ENCODE measurements around the gene TECPR1.

The TECPR1 gene

DNA sequence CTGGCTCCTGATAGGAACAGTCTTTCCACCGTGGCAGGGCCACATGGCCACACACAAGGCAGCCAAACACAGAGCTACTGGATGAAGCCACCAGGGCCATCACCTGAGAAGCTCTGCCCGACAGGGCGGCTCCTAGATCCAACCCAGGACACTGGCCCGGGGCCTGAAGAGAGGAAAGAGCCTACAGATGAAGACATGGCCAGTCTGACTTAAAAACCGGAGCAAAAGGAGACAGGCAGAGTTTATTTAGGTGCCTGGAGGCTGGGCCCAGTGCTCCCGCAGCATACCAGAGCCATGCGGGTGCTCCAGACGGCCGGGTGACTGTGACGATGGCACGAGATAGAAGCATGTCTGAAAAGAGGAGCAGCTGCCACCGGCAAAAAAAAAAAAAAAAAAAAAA, 3.9 kb downstream of the TECPR1 start:
- DNase-seq: no peak

DNA sequence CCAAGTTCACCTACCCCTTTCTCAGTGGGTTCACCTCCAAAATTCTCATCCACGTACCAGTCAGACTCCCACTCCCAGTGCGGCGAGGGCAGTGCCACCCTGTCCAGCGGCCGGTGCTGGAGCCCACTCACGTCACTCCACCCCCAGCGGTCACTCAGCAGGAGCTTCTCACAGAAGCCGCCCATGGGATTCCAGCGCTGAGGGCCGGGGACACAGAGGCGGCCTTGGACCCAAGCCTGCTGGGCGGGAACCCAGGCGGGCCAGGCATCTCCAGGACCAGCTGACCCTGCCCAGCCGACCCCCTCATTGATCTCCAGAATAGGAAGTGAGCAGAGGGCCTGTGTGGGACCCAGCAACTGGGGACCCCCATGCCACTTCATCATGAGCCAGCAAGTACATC, 7.2 kb downstream of the TECPR1 start:
- DNase-seq: no peak

DNA sequence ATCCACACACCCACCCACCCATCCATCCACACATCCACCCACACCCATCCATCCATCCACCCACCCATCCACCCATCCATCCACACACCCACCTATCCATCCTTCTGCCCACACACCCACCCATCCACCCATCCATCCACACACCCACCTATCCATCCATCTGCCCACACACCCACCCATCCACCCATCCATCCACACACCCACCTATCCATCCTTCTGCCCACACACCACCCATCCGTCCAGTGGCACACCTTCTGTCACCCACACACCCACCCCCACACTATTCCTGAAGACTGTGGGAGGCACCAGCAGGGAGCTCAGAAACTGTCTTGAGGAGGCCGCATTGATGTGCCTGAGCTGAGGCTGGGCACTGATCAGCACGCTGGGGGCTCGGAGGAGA, 9.1 kb downstream of the TECPR1 start:
- DNase-seq: no peak

DNA sequence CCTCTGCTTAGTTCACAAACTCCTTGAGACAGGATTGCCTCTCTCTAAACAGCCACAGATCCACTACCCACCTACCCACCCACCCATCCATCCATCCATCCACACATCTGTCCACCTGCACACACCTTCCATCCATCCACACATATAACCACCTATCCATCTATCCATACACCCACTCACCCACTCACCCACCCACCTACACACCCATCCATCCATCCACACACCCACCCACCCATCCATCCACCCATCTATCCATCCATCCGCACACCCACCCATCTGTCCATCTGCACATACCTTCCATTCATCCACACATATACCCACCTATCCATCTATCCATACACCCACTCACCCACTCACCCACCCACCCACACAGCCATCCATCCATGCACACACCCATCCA, 9.7 kb downstream of the TECPR1 start:
- no peak for DNase-seq

DNA sequence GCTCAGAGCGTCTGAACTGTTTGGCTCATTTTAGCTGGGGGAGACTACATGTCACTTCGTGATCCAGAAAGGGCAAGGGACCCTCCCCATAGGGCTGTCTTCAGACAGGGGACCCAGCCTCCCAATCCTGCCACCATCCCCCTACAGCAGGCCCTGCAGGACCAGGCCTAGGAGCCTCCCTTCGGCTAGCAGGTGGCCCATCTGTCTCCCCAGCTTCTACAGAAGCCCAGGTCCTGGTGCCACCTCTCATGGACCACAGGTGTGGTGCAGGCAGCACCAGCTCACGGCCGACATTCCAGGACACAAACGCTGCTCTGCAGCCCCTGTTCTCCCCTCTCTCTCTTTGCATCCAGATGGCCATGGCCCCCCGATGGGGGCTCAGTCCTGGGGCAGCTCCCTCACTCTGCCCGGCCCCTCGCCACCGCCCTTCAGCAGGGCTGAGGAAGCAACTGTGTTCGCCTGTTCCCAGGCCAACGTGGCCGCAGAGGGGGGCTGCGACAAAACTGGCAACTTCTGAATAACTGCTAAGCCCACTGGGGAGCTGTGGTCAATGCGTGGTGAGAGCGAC, 10.3 kb downstream of the TECPR1 start:
- DNase-seq: no peak

DNA sequence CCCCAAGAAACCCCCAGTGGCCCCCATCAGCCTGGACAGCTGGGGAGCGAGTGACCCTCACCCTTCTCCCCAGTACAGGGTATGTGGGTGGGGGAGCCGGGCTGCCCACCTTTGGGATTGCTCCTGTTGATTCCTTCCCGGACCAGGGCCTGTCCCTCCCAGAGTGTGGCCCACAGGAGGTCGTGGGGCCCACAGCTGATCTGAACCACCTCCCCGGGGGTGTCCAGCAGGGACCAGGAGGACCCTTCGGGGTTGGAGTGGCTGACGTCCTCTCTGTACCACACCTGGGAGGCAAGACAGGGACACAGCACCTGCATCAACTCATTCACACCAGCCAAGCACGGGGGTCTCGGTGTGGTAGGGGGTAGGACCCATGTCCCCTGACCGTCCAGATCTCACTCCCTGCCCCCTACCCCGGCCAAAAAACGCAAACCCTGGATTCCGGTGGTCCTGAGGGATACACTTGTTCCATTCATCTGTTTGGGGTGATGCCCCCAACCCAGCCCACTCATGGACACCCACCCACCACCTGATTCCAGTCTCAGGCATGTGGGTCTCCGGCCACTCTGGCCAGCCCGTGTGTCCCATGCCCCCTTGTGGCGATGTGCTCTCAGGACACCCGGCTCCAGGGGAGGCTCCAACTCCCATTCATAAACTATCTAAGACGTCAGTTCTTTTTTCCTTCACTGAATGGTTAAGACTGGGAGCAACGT, 10.9 kb downstream of the TECPR1 start:
- peak; percentile 24 for DNase-seq

DNA sequence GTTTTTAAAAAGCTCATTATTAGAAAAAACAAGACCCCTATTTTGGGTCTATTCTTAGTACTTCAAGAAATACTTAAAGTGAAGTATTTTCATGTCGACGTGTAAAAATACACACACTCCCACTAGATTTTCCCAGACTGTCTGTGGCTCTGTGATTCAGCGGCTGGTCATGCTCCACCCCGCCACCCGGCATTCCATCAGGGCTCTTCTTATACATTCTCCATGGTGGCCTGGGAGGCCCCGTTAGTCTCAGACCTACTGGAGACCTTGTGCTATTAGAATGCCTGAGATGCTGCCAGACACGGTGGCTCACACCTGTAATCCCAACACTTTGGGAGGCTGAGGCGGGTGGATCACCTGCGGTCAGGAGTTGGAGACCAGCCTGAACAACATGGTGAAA, 13.1 kb downstream of the TECPR1 start:
- DNase-seq: no peak

DNA sequence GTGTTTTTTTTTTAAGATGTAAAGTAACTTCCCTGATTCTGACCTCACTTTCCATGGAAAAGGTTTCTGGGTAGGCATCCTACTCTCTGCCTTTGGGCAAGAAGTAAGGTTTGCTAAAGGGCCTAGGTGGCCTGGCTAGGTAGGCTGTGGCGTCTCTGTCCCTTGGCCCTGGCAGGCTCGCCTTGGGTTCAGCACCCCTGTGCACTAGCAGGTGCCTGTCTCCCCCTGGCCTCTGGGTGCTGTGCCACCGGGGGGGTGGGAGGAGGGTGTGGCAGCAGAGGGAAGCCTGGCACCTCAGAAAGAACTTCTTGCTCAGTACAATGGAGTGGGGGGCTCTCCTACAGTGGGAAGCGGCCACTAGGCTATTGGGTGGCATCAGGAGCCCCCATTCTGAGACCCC, 14.0 kb downstream of the TECPR1 start:
- DNase-seq: no peak

DNA sequence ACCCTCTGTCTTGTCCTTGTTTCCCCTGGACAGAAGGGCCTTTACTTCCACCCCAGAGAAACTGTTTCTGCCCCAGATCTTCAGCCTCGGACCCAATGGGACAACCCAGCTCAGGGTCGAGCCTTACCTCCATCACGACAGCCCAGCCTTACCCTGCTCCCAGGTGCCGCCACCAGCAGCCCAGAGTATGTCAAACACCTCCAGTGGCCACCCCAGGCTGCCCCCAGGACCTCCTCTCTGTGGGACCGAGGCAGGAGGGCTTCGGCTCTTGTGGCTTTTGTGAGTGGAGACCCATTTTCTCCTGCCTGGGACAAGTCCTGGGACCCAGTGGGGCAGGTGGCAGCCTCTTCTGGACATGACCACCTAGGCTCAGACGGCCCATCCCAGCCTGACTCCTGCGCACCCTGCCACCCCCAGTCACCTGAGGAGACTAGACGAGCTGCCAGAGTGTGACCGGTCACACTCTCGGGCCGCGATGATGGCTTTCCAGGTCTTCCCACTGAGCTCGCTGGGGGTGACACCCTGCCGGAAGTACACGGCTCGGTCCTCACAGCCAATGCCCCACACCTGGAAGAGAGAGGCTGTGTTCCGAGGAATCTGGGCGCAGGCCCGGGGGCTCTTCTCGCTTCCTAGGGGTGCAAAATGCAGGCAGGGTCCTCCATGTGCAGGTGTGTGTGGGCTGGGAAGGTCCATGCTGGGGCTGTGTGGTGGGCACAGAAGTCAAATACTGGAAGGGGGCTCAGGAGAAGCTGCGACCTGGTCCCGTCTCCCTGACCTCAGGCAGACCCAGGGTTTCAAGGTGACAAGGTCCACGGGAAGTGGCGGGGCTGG, 15.5 kb downstream of the TECPR1 start:
- no peak for DNase-seq

DNA sequence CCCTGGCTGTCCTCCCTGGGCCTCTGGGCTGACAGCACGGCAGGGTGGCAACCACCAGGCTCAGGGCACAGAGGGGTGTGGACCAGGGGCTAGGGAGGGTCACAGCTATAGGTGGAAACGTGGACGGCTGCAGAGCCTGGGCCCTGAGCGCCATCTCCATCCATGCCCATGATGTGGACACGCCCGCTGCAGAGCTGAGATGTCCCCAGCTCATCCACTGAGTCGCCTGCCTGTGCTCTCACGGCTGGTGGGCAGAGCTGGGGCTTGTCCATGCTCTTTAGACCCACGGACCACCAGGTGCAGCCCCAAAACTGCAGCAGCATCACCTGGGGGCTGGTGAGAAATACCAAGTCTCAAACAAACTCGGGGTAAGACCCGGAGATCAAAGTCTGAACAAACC, 16.1 kb downstream of the TECPR1 start:
- no peak for DNase-seq

DNA sequence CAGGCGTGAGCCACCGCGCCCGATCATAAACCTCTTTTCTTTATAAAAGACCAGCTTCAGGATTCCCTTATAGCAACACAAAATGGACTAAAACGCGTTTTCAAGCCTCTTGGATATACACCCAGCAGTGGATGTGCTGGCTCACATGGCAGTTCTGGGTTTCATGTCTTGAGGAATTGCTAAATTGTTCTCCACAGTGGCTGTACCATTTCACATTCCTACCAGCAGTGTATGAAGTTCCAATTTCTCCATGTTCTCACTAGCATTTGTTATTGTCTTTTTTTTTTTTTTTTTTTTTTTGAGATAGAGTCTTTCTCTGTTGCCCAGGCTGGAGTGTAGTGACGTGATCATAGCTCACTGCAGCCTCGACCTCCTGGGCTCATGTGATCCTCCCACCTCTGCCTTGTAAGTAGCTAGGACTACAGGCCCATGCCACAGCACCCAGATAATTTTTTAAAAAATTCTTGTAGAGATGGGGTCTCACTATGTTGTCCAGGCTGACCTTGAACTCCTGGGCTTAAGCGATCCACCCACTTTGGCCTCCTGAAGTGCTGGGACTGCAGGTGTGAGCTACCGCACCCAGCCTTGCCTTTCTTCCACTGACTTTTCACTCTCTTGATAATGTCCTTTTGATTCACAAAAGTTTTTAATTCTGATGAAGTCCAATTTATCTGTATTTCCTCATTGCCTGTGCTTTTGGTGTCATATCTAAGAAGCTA, 17.4 kb downstream of the TECPR1 start:
- no peak for DNase-seq

DNA sequence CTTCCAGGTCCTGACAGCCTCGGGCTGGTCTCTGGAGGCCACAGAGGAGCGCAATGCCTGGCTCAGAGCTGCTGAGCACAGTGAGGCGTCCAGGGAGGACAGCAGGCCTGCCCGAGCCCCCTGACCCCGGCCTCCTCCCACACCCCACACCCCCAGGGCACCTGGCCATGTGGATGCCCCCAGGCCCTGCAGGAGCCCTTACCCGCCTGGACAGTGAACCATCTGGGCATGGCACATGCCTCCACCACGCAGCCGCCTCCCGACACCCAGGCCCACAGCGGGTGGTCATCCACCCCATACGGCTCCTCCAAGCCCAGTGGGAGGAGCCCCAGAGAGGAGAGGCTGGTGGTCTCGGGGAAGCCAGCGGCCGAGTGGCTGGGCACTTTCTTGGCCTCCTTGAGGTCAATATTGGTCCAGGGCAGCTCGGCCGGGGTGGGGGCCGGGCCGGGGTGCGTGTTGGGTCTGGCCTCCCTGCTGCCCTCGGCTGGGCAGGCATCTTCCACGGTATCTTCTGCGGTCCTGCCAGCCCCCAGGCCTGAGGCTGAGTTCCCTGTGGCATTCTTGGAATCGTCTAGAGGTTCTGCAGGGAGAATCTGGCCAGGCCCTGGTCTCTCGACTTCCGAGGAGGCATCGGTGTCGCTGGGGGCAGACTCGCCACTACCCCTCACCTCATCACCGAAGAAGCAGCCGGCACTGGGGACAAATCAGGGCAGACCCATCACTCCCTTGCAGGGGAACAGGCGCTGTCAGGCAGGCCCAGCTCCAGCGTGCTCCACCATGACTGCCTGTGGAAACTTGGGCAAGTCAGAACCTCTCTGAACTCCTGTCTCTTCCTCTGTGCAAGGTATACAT, 18.6 kb downstream of the TECPR1 start:
- DNase-seq: no peak

DNA sequence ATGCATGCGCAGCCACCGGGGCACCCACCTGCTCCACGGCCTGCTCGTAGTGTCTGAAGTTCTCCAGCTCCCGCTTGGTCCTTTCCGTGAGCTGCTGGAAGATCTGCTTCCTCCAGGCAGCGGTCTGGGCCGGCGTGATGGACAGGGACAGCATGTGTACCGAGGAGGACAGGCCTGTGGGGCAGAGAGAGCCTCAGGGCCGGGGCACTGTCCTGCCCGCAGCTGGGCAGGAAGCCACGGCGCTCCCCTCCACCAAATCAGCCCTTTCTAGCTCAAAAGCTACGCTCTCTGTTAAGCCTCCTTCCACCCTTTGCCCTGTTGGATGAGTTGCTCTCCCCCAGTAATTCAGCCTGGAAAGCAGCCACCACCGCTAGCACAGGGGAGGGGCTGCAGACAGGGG, 19.2 kb downstream of the TECPR1 start:
- no peak for DNase-seq

DNA sequence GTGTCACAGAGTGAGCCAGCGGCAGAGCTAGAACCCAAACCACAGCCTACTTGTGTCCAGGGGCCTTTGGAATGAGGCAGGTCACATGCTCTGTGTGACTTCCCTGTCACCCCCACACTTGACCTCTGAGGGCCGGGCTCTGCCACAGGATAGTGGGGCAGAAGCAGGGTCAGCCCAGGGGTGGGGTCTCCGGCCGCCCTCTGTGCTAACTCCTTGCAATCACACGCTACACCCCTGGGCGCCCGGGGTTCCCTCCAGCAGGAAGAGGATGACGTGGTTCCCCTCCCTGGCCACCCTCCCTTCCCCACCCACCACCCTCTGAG, 19.8 kb downstream of the TECPR1 start:
- no peak for DNase-seq

DNA sequence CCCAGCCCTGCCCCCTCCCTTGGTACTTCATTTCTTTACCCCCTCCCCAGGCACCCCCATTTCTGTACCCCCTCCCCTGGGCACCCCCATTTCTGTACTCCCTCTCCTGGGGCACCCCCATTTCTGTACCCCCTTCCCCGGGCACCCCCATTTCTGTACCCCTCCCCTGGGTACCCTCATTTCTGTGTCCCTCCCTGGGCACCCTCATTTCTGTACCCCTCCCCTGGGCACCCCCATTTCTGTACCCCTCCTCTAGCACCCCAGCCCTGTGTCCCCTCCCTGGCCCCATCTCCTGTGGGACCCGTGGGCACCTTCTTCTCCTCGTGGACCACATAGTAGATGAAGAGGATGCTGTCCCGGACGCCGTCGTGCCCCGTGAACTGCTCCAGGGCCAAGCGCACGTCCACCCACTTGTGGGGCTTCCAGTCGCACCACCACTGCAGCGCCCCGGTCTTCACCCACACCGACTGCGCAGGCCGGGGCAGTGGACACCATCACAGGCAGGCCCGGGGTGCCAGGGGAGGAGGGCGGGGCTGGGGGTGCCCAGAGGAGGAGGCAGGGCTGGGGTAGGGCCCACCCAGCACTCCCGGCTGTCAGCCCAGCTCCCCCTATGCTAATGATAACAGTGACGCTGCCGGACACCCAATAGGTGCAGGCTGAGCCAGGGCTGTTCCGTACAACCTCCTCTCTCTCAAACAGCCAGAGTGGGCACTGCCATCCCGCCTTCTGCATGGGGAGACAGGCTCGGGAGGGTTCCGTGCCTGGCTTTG, 20.4 kb downstream of the TECPR1 start:
- DNase-seq: no peak

DNA sequence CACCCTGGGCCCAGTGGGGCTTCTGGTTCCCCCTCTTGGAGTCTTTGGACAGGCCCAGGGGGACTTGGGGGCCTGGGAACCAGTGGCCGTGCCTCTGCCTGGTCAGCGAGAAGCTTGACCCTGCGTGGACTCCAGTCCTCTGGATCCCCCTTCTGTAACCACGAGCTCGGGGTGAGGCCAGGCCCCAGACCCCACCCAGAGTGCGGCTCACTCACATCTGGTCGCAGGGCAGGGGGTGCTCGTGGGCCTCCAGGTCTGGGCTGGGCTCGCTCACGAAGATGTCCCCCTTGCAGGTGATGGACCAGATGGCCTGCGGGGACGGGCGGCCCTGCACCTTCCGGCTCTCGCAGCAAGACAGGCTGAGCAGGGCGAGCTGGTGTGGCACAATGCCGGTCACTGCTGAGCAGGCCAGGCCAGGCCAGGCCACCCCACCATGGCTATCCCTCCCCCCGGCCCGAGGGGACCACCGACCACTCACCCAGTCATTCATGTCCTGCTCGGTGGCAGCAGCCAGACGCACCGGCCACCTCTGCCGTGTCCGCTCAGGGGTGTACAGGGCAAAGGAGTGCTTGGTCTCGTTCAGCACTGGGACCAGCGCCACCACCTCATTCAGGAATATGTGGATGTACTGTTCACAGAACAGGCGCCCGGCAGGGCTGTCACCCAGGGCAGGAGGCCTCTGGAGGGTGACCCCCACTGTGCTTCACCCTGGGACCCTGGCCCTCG, 21.1 kb downstream of the TECPR1 start:
- DNase-seq: no peak

DNA sequence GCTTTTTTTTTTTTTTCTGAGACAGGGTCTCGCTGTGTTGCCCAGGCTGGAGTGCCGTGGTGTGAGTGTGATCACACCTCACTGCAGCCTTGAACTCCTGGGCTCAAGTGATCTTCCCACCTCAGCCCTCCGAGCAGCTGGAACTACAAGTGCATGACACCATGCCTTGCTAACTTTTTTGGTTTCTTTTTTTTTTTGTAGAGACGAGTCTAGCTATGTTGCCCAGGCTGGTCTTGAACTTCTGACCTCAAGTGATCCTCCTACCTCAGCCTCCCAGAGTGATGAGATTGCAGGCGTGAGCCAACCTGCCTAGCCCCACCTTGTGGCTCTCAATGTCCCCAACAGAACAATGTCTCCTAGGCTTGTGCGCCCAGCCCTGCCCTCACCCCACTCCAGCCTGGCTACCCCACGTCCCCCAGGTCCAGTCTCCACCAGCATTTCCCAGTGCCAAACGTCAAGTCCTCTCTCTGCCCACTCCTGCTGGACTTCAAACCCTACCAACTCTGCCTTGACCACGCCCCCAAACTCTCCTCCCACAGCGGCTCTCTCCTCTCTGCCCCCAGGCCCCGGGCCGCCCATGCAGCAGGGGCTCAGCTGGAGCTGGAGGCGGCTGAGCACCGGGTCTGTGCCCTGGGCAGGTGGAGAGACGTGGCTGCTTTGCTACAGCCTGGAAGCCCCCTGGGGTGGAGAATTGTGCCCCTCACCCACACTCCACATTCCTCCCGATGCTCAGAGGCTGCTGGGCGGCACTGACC, 21.9 kb downstream of the TECPR1 start:
- no peak for DNase-seq

DNA sequence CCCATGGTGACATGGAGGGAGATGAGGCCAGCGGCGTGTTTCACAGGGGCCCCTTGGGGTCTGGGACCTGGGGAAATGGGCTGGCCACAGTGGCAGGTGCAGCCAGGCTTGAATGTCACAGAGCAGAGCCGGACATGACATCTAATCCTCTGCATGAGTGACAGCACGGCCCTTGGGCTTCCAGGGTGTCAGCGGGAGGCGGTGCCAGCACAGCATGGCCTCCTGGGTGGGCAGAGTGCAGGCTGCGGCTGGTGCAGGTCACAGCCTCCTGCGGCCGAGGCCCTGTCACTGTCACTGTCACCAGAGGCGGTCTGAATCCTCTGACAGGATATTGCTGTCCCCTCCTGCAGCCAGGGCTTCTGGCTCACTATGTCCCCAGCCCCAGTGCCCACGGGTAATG, 22.6 kb downstream of the TECPR1 start:
- no peak for DNase-seq

DNA sequence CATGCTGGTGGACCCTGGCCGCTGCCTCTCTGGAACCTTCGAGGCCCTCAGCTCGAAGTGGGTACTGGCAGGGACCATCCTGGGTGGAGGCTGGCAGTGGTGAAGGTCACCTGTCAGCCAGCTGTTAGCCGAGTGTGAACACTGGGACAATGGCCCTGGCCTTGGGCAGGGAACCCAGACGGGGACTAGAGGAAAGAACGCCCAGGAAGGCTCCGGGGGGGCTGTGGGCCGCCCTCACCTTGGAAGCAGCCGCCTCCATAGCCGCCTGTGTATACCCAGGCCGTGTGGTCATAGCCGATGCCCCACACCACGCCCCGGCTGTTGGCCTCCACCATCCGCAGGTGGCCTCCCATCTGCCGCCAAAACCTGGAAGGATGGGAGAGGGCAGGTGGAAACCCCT, 23.2 kb downstream of the TECPR1 start:
- no peak for DNase-seq

DNA sequence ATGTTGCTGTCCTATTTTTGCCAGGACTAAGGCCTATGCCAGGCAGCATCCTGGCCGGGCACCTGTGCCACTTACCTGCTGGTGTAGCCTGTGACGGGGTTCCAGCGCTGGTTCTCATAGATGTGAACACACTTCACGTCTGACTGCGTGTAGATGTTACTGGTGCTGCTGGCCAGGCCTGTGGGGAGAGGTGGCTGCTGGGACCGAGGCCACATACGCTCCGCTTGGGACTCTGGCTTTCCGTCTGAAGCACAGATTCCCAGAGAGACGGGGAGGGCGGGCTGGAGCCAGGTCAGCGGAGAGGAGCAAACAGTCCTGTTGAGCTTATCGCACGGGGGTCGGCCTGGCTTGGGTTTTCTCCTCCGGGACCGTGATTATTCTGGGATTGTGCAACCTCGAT, 24.1 kb downstream of the TECPR1 start:
- no peak for DNase-seq
